Vagina (tissue), 2 donors: ENCODE data around the gene NUDCD2.

Source experiments
- POLR2A ChIP-seq, 2 donors: fragments of 450-650 bp; IDR thresholded peaks; one replicate each; pipeline ENCODE4 v1.6.1; 2017; ENCODE audit warnings: antibody characterized with exemption in 2 of 2, mild to moderate bottlenecking in 2 of 2, moderate library complexity in 2 of 2
- TF ChIP-seq, protein P1 (sequence below), 3 experiments: fragments of 450-650 bp in 2 of 3; fragments of 200-600 bp in 1 of 3; sonication (generic) in 1 of 3; IDR thresholded peaks; one replicate each; pipeline ENCODE4 v1.5.1; 2017 to 2019; ENCODE audit warnings: antibody characterized with exemption in 3 of 3, mild to moderate bottlenecking in 2 of 3, moderate library complexity in 2 of 3

- TF ChIP-seq, protein P1, sequence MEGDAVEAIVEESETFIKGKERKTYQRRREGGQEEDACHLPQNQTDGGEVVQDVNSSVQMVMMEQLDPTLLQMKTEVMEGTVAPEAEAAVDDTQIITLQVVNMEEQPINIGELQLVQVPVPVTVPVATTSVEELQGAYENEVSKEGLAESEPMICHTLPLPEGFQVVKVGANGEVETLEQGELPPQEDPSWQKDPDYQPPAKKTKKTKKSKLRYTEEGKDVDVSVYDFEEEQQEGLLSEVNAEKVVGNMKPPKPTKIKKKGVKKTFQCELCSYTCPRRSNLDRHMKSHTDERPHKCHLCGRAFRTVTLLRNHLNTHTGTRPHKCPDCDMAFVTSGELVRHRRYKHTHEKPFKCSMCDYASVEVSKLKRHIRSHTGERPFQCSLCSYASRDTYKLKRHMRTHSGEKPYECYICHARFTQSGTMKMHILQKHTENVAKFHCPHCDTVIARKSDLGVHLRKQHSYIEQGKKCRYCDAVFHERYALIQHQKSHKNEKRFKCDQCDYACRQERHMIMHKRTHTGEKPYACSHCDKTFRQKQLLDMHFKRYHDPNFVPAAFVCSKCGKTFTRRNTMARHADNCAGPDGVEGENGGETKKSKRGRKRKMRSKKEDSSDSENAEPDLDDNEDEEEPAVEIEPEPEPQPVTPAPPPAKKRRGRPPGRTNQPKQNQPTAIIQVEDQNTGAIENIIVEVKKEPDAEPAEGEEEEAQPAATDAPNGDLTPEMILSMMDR (IDR thresholded peaks at IDR 0.05) = no peak
- peak in 1 of 2 donors; percentile 61 for TF ChIP-seq POLR2A (IDR thresholded peaks at IDR 0.05)
These were observed at the start of gene NUDCD2 for GRCh38 chr5:163459819-163460561.
